T-cell (primary cell): ENCODE measurements around the gene ODAD2. TPM values are rescaled to one million over a fixed set of nuclear protein-coding genes. Genes with fewer than 3 reads are reported as not detected.

Source experiments
- ATAC-seq, 4 experiments: fragments of 200-7000 bp in 3 of 4; fragments of 150-1000 bp in 1 of 4; cut with Tn5 transposase; replicated peaks in 1 of 4; 1 replicate in 3 of 4; 2 replicates in 1 of 4; pipeline ENCODE4 v1.10.0; 2021; ENCODE audit warnings: moderate library complexity in 3 of 4, mild to moderate bottlenecking in 2 of 4, moderate number of reproducible peaks in 1 of 4
- CTCF ChIA-PET, 2 donors: fragments of 300-600 bp; sonication (Branson Sonifier 250); formaldehyde crosslinking; loops; one replicate each; lab custom pipeline; 2022; ENCODE audit warnings: antibody characterized with exemption in 2 of 2; lab: Charles Lee
- POLR2A ChIA-PET, 2 donors: fragments of 300-600 bp; sonication (Branson Sonifier 250); formaldehyde crosslinking; loops; one replicate each; lab custom pipeline; 2022; ENCODE audit warnings: antibody characterized with exemption in 2 of 2; lab: Charles Lee
- DNase-seq, 35 experiments: peaks; one replicate each; pipeline versions ENCODE4 v3.0.0 to v3.0.0-alpha.2; 2013 to 2023
- H3K27ac ChIP-seq: one replicate; pipeline ENCODE4 v1.5.1; 2013; ENCODE audit warnings: low read length
- H3K27me3 ChIP-seq, 2 experiments: replicated peaks in 1 of 2; 1 replicate in 1 of 2; 2 replicates in 1 of 2; pipeline versions ENCODE4 v1.6.1 to v1.7.0; 2013; ENCODE audit warnings: low read length in 1 of 2, mixed read lengths in 1 of 2; ENCODE audit not compliant: control insufficient read depth in 2 of 2, insufficient read depth in 2 of 2; ENCODE audit errors: extremely low read depth in 1 of 2
- H3K36me3 ChIP-seq, 2 donors: 1 replicate in 1 of 2; 2 replicates in 1 of 2; pipeline versions ENCODE4 v1.6.1 to v1.7.0; 2013; ENCODE audit warnings: low read length in 1 of 2; ENCODE audit not compliant: control insufficient read depth in 2 of 2, insufficient read depth in 1 of 2; ENCODE audit errors: extremely low read depth in 1 of 2
- H3K4me1 ChIP-seq, 2 experiments: 1 replicate in 1 of 2; 2 replicates in 1 of 2; pipeline versions ENCODE4 v1.6.1 to v1.7.0; 2013; ENCODE audit warnings: low read length in 2 of 2, mixed read lengths in 1 of 2; ENCODE audit not compliant: insufficient read depth in 2 of 2, control insufficient read depth in 1 of 2; ENCODE audit errors: extremely low read depth in 1 of 2
- H3K4me3 ChIP-seq, 2 donors: 1 replicate in 1 of 2; 2 replicates in 1 of 2; pipeline versions ENCODE4 v1.5.1 to v1.7.0; 2013; ENCODE audit warnings: mild to moderate bottlenecking in 2 of 2, low read length in 1 of 2, moderate library complexity in 1 of 2; ENCODE audit not compliant: control insufficient read depth in 1 of 2; ENCODE audit errors: extremely low read depth in 1 of 2
- H3K9me3 ChIP-seq: 2 replicates; pipeline ENCODE4 v1.7.0; 2013
- H3K27ac Mint-ChIP-seq, 2 donors: one replicate each; pipeline ENCODE4 v1.8.0; 2020 to 2021; ENCODE audit warnings: mild to moderate bottlenecking in 2 of 2, mixed read lengths in 2 of 2
- H3K27me3 Mint-ChIP-seq, 2 donors: one replicate each; pipeline ENCODE4 v1.8.0; 2021 to 2022; ENCODE audit warnings: mixed read lengths in 2 of 2
- H3K36me3 Mint-ChIP-seq: one replicate; pipeline ENCODE4 v1.8.0; 2021; ENCODE audit warnings: mixed read lengths
- H3K4me1 Mint-ChIP-seq, 3 donors: one replicate each; pipeline ENCODE4 v1.8.0; 2020 to 2022; ENCODE audit warnings: mixed read lengths in 3 of 3, mild to moderate bottlenecking in 1 of 3
- H3K4me3 Mint-ChIP-seq, 3 donors: one replicate each; pipeline ENCODE4 v1.8.0; 2020 to 2022; ENCODE audit warnings: mild to moderate bottlenecking in 3 of 3, mixed read lengths in 3 of 3, moderate library complexity in 3 of 3
- H3K9me3 Mint-ChIP-seq, 3 donors: one replicate each; pipeline ENCODE4 v1.8.0; 2020 to 2022; ENCODE audit warnings: mixed read lengths in 3 of 3
- WGBS: methylation state at CpG from one replicate; pipeline ENCODE4 v1.1.5; 2013; ENCODE audit warnings: missing lambda C conversion rate; ENCODE audit not compliant: insufficient coverage; 5-methylcytosine and 5-hydroxymethylcytosine counted together
- total RNA-seq, 35 experiments: library from RNA in 6 of 35; stranded (reverse) in 6 of 35; fragments of 120-200 nt in 1 of 35; gene quantifications; one replicate each; pipeline versions ENCODE4 v1.2.1 to v1.2.4 and lab custom pipeline; 2013 to 2026

The ODAD2 gene
- total RNA-seq, 5 donors from 2014 or later (not counting 1 experiment from before 2014, with no cell fraction given), result 0.20 to 0.33 TPM; not detected in 3

- H3K4me3 ChIP-seq, result no peak overlapping the region
- H3K27me3 ChIP-seq, result peaks cover 0 to 3% of the 10 kb centered on the region in 2 experiments
- H3K4me1 ChIP-seq, result no peaks in the 10 kb centered on the region
- WGBS, result 95% methylated on average over 6 of the region's 9 CpGs
- no peaks in the 10 kb centered on the region for H3K9me3 ChIP-seq
- peaks cover 0 to 7% of the 10 kb centered on the region in 2 donors for H3K27me3 Mint-ChIP-seq
- H3K27ac ChIP-seq, result no peak overlapping the region
- no peak overlapping the region for H3K27ac Mint-ChIP-seq
- H3K36me3 Mint-ChIP-seq, result no peaks in the 10 kb centered on the region
- H3K4me3 Mint-ChIP-seq, result no peak overlapping the region
- ATAC-seq (no peak), DNase-seq (no peak)
- CTCF ChIA-PET, result no interaction called here
- H3K4me1 Mint-ChIP-seq, result no peaks in the 10 kb centered on the region
- POLR2A ChIA-PET, result no interaction called here
- H3K36me3 ChIP-seq, result no peaks in the 10 kb centered on the region
- peaks cover 0 to 4% (median 0%) of the 10 kb centered on the region in 3 donors for H3K9me3 Mint-ChIP-seq
Measured at GRCh38 chr10:27826369-27826768, 172.5 kb downstream of the ODAD2 start.

- POLR2A ChIA-PET, result interaction anchor here in 1 of 2 donors (0.6 kb wide), 1 partner anchor 1659 kb away, joined by 3 read pairs; no protein-coding TSS in a partner anchor
- 88% methylated on average over 2 of the region's 4 CpGs for WGBS
- Histone ChIP-seq H3K4me1 (no peaks in the 10 kb centered on the region), H3K4me3 (no peak overlapping the region), H3K27me3 (peaks cover 0 to 3% of the 10 kb centered on the region in 2 experiments), H3K27ac (no peak overlapping the region), H3K9me3 (no peaks in the 10 kb centered on the region), H3K36me3 (no peaks in the 10 kb centered on the region)
- Mint-ChIP-seq H3K36me3 (no peaks in the 10 kb centered on the region), H3K4me3 (no peak overlapping the region), H3K27ac (no peak overlapping the region), H3K4me1 (no peaks in the 10 kb centered on the region), H3K9me3 (peaks cover 0 to 4% (median 0%) of the 10 kb centered on the region in 3 donors), H3K27me3 (peaks cover 4 to 6% of the 10 kb centered on the region in 2 donors)
- ATAC-seq, result no peak
- CTCF ChIA-PET, result no interaction called here
- no peak for DNase-seq
Measured at GRCh38 chr10:27822301-27822700, 176.6 kb downstream of the ODAD2 start.

- no peak for ATAC-seq
- no peak overlapping the region for H3K4me3 ChIP-seq
- H3K27ac ChIP-seq, result no peak overlapping the region
- no peaks in the 10 kb centered on the region for H3K36me3 ChIP-seq
- no peak overlapping the region for H3K4me3 Mint-ChIP-seq
- peaks cover 0 to 4% (median 0%) of the 10 kb centered on the region in 3 donors for H3K9me3 Mint-ChIP-seq
- no peak for DNase-seq
- peaks cover 4 to 6% of the 10 kb centered on the region in 2 donors for H3K27me3 Mint-ChIP-seq
- H3K27ac Mint-ChIP-seq, result no peak overlapping the region
- H3K4me1 Mint-ChIP-seq, result no peaks in the 10 kb centered on the region
- CTCF ChIA-PET, result no interaction called here
- H3K36me3 Mint-ChIP-seq, result no peaks in the 10 kb centered on the region
- H3K27me3 ChIP-seq, result no peaks in the 10 kb centered on the region
- POLR2A ChIA-PET, result interaction anchor here (0.6 kb wide), 4 partner anchors 8 to 1007 kb away, joined by 4 to 7 read pairs (median 4); no protein-coding TSS in a partner anchor
- WGBS, result no CpG with 5 or more reads among the region's 3 CpGs
- no peaks in the 10 kb centered on the region for H3K9me3 ChIP-seq
- no peaks in the 10 kb centered on the region for H3K4me1 ChIP-seq
Measured at GRCh38 chr10:27820637-27821036, 178.2 kb downstream of the ODAD2 start.

GRCh38 chr10:27819781-27820531 lies 178.9 kb downstream of the ODAD2 start:
- Histone ChIP-seq H3K4me3 (no peak overlapping the region), H3K9me3 (no peaks in the 10 kb centered on the region), H3K36me3 (no peaks in the 10 kb centered on the region), H3K4me1 (no peaks in the 10 kb centered on the region), H3K27me3 (no peaks in the 10 kb centered on the region), H3K27ac (no peak overlapping the region)
- no peak for DNase-seq
- POLR2A ChIA-PET, result interaction anchor here (0.6 kb wide), 4 partner anchors 9 to 1006 kb away, joined by 4 to 7 read pairs (median 4); no protein-coding TSS in a partner anchor
- Mint-ChIP-seq H3K36me3 (no peaks in the 10 kb centered on the region), H3K4me3 (no peak overlapping the region), H3K9me3 (peaks cover 0 to 4% (median 0%) of the 10 kb centered on the region in 3 donors), H3K27me3 (peaks cover 4 to 6% of the 10 kb centered on the region in 2 donors), H3K27ac (no peak overlapping the region), H3K4me1 (no peaks in the 10 kb centered on the region)
- ATAC-seq, result no peak
- CTCF ChIA-PET, result interaction anchor here in 1 of 2 donors (0.6 to 0.7 kb wide), 3 partner anchors 14 to 671 kb away, joined by 3 to 8 read pairs (median 3); no protein-coding TSS in a partner anchor
- 86% methylated on average over 6 of the region's 9 CpGs for WGBS

- H3K4me3 ChIP-seq, result no peak overlapping the region
- Mint-ChIP-seq H3K36me3 (no peaks in the 10 kb centered on the region), H3K27me3 (peaks cover 2 to 4% of the 10 kb centered on the region in 2 donors), H3K9me3 (no peaks in the 10 kb centered on the region), H3K4me3 (no peak overlapping the region), H3K27ac (no peak overlapping the region), H3K4me1 (no peaks in the 10 kb centered on the region)
- H3K9me3 ChIP-seq, result no peaks in the 10 kb centered on the region
- H3K36me3 ChIP-seq, result no peaks in the 10 kb centered on the region
- H3K4me1 ChIP-seq, result no peaks in the 10 kb centered on the region
- no peak overlapping the region for H3K27ac ChIP-seq
- no CpG with 5 or more reads among the region's 1 CpG for WGBS
- POLR2A ChIA-PET, result no interaction called here
- ATAC-seq, result no peak
- CTCF ChIA-PET, result no interaction called here
- H3K27me3 ChIP-seq, result no peaks in the 10 kb centered on the region
- DNase-seq, result no peak
Measured at GRCh38 chr10:27816320-27816719, 182.6 kb downstream of the ODAD2 start.

- Histone ChIP-seq H3K4me3 (no peak overlapping the region), H3K36me3 (no peaks in the 10 kb centered on the region), H3K4me1 (no peaks in the 10 kb centered on the region), H3K27me3 (no peaks in the 10 kb centered on the region), H3K9me3 (no peaks in the 10 kb centered on the region), H3K27ac (no peak overlapping the region)
- DNase-seq (no peak), ATAC-seq (no peak)
- no peak overlapping the region for H3K27ac Mint-ChIP-seq
- H3K4me1 Mint-ChIP-seq, result no peaks in the 10 kb centered on the region
- ChIA-PET POLR2A (no interaction called here), CTCF (no interaction called here)
- H3K36me3 Mint-ChIP-seq, result no peaks in the 10 kb centered on the region
- H3K27me3 Mint-ChIP-seq, result peaks cover 2 to 4% of the 10 kb centered on the region in 2 donors
- WGBS, result 94% methylated on average over 2 of the region's 2 CpGs
- H3K9me3 Mint-ChIP-seq, result no peaks in the 10 kb centered on the region
- H3K4me3 Mint-ChIP-seq, result no peak overlapping the region
Measured at GRCh38 chr10:27815846-27816245, 183.0 kb downstream of the ODAD2 start.
